D721Med (cell line): ENCODE measurements around the gene TMEM225.

ENCODE experiments used
- DNase-seq: peaks from one replicate; pipeline ENCODE4 v3.0.0; 2011; ENCODE audit warnings: low spot score; ENCODE audit not compliant: insufficient read length
- FAIRE-seq: peaks from 2 replicates; lab custom pipeline; 2011; peaks lifted over from hg19 to GRCh38; lab: Jason Lieb, UNC
- CTCF ChIP-seq: IDR thresholded peaks from 2 replicates; pipeline ENCODE4 v1.5.1; 2012; ENCODE audit warnings: mild to moderate bottlenecking, control low read depth; ENCODE audit not compliant: insufficient read depth; ENCODE audit errors: missing control alignments

TMEM225 gene

GRCh38 chr11:123852321-123852720, 33.1 kb downstream of the TMEM225 start:
- FAIRE-seq = no peak
- TF ChIP-seq CTCF = no peak
- DNase-seq = no peak

- no peak for DNase-seq
- FAIRE-seq = no peak
- no peak for TF ChIP-seq CTCF
Measured at GRCh38 chr11:123851110-123851509, 34.4 kb downstream of the TMEM225 start.

GRCh38 chr11:123841174-123841573, 44.3 kb downstream of the TMEM225 start:
- TF ChIP-seq CTCF = no peak
- DNase-seq = no peak
- no peak for FAIRE-seq

GRCh38 chr11:123839131-123839530, 46.3 kb downstream of the TMEM225 start:
- FAIRE-seq (no peak), DNase-seq (no peak)
- TF ChIP-seq CTCF = no peak

- no peak for FAIRE-seq
Measured at GRCh38 chr11:123838659-123839058, 46.8 kb downstream of the TMEM225 start.

GRCh38 chr11:123838199-123838598, 47.3 kb downstream of the TMEM225 start:
- FAIRE-seq (peak; percentile 35), DNase-seq (no peak)
- no peak for TF ChIP-seq CTCF

More at GRCh38 chr11:123838659-123839058, 46.8 kb downstream of the TMEM225 start:
- TF ChIP-seq CTCF = no peak
- no peak for DNase-seq

- DNase-seq = no peak
- FAIRE-seq = no peak
- TF ChIP-seq CTCF = no peak
Measured at GRCh38 chr11:123833095-123833494, 52.4 kb downstream of the TMEM225 start.
